ENCODE results near the gene ACOT12.

DNA sequence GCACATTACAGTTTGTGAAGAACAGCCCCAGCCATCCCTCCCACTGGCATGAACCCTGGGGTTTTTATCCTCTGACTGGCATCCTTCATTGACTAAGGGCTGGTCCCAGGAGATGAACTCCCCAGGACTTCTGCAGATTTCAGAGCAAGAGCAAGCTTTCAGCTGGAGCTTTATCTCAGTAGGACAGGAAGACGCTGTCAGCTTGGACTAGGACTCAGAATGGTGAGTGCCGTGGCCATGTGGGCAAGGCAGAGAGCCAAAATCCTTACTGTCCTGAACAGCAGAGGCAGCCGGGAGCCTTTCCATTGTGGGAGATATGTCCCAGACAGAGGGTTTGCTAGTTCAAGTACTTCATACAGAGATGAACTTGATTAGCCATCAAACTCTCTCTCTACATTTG, 3.2 kb upstream of the ACOT12 start:
- TF ChIP-seq CTCF (IDR thresholded peaks at IDR 0.05) (no peak), POLR2A (IDR thresholded peaks at IDR 0.05) (no peak)

Data from uterus (tissue), 2 donors.